H1 (cell line): ENCODE measurements around the gene UBAC1. TPM values are rescaled to one million over a fixed set of nuclear protein-coding genes. Genes with fewer than 3 reads are reported as not detected.
A peak's percentile ranks its signal among the peaks of the same experiment; 100 is the strongest.

ENCODE experiments used
- CTCF ChIA-PET: fragments of 300-600 bp; sonication (Branson Sonifier 250); formaldehyde crosslinking; loops from one replicate; lab custom pipeline; 2021; ENCODE audit not compliant: partially characterized antibody; lab: Charles Lee
- POLR2A ChIA-PET: fragments of 300-600 bp; sonication (Branson Sonifier 250); formaldehyde crosslinking; loops from one replicate; lab custom pipeline; 2021; ENCODE audit warnings: inconsistent platforms; ENCODE audit not compliant: partially characterized antibody; lab: Charles Lee
- DNase-seq, 2 experiments: peaks; one replicate each; pipeline versions ENCODE4 v3.0.0 to v3.0.0-alpha.2; 2010 to 2022; ENCODE audit warnings: low spot score in 2 of 2, low read depth in 1 of 2, mixed read lengths in 1 of 2
- FAIRE-seq: peaks from 2 replicates; lab custom pipeline; 2011; peaks lifted over from hg19 to GRCh38; lab: Jason Lieb, UNC
- H2AFZ ChIP-seq: 2 replicates; pipeline ENCODE4 v1.8.1; 2012; ENCODE audit warnings: low read length, inconsistent platforms
- H2AK5ac ChIP-seq: 2 replicates; pipeline ENCODE4 v1.6.1; 2013; ENCODE audit warnings: low read depth, low read length
- H2BK120ac ChIP-seq: replicated peaks from 2 replicates; pipeline ENCODE3; 2013; ENCODE audit warnings: low read depth, low read length, inconsistent platforms
- H2BK12ac ChIP-seq: 2 replicates; pipeline ENCODE4 v1.6.1; 2013; ENCODE audit warnings: low read depth, low read length
- H2BK15ac ChIP-seq: 2 replicates; pipeline ENCODE4 v1.6.1; 2013; ENCODE audit warnings: low read length
- H2BK20ac ChIP-seq: 2 replicates; pipeline ENCODE4 v1.6.1; 2013; ENCODE audit warnings: low read length
- H2BK5ac ChIP-seq: 2 replicates; pipeline ENCODE4 v1.6.1; 2013; ENCODE audit warnings: low read depth, low read length
- H3K14ac ChIP-seq: 2 replicates; pipeline ENCODE4 v1.6.1; 2013; ENCODE audit warnings: inconsistent platforms; ENCODE audit not compliant: insufficient read length
- H3K18ac ChIP-seq: 2 replicates; pipeline ENCODE4 v1.6.1; 2013; ENCODE audit warnings: low read length; ENCODE audit errors: extremely low read depth
- H3K23ac ChIP-seq: 2 replicates; pipeline ENCODE4 v1.6.1; 2013; ENCODE audit warnings: inconsistent platforms; ENCODE audit not compliant: insufficient read length
- H3K23me2 ChIP-seq: 2 replicates; pipeline ENCODE4 v1.6.1; 2013; ENCODE audit warnings: low read depth, low read length
- H3K27ac ChIP-seq: 2 replicates; pipeline ENCODE4 v1.6.1; 2011; ENCODE audit warnings: low read depth, low read length, inconsistent platforms
- H3K27me3 ChIP-seq, 4 experiments: replicated peaks in 1 of 4; 1 replicate in 1 of 4; 2 replicates in 3 of 4; pipeline versions ENCODE4 v1.6.1 to v1.8.1; 2011 to 2013; ENCODE audit warnings: low read length in 3 of 4, mild to moderate bottlenecking in 3 of 4, inconsistent platforms in 2 of 4, mixed read lengths in 2 of 4, moderate library complexity in 1 of 4; ENCODE audit not compliant: control insufficient read depth in 3 of 4, insufficient read depth in 3 of 4; ENCODE audit errors: extremely low read depth in 1 of 4
- H3K36me3 ChIP-seq, 4 experiments: 2 replicates each; pipeline versions ENCODE4 v1.6.1 to v1.8.1; 2011 to 2013; ENCODE audit warnings: mild to moderate bottlenecking in 4 of 4, low read length in 3 of 4, moderate library complexity in 2 of 4, control low read depth in 1 of 4, inconsistent platforms in 1 of 4; ENCODE audit not compliant: insufficient read depth in 4 of 4, control insufficient read depth in 2 of 4
- H3K4ac ChIP-seq: replicated peaks from 2 replicates; pipeline ENCODE3; 2013; ENCODE audit warnings: low read length, low read depth, mixed read lengths, inconsistent platforms; ENCODE audit not compliant: insufficient read length
- H3K4me1 ChIP-seq, 4 experiments: replicated peaks in 1 of 4; 1 replicate in 1 of 4; 2 replicates in 3 of 4; pipeline versions ENCODE4 v1.6.1 to v1.8.1; 2011 to 2013; ENCODE audit warnings: low read length in 3 of 4, inconsistent platforms in 2 of 4, mixed read lengths in 1 of 4; ENCODE audit not compliant: insufficient read depth in 4 of 4, control insufficient read depth in 3 of 4
- H3K4me2 ChIP-seq, 2 experiments: 2 replicates each; pipeline versions ENCODE4 v1.6.1 to v1.8.1; 2011 to 2013; ENCODE audit warnings: low read depth in 2 of 2, low read length in 2 of 2, control low read depth in 1 of 2, inconsistent platforms in 1 of 2, mild to moderate bottlenecking in 1 of 2; ENCODE audit not compliant: insufficient read depth in 1 of 2
- H3K4me3 ChIP-seq, 4 experiments: fragments of 200-600, 300-600 bp in 1 of 4; sonication (generic), shearing (Covaris generic), sonication (Bioruptor Twin) in 1 of 4; 2 replicates each; pipeline versions ENCODE4 v1.5.1 to v1.8.1; 2011 to 2016; ENCODE audit warnings: low read length in 4 of 4, low read depth in 3 of 4, control low read depth in 2 of 4, inconsistent platforms in 2 of 4, mild to moderate bottlenecking in 2 of 4, mixed read lengths in 1 of 4, moderate library complexity in 1 of 4; ENCODE audit not compliant: insufficient read depth in 2 of 4; ENCODE audit errors: extremely low read depth in 1 of 4
- H3K56ac ChIP-seq: replicated peaks from 2 replicates; pipeline ENCODE3; 2013; ENCODE audit warnings: low read depth, mild to moderate bottlenecking, mixed read lengths, low read length, inconsistent platforms; ENCODE audit not compliant: insufficient read length
- H3K79me1 ChIP-seq: 2 replicates; pipeline ENCODE4 v1.6.1; 2013; ENCODE audit warnings: low read depth, low read length, control low read depth
- H3K79me2 ChIP-seq, 2 experiments: 2 replicates each; pipeline versions ENCODE4 v1.6.1 to v1.8.1; 2012 to 2013; ENCODE audit warnings: low read length in 2 of 2, mild to moderate bottlenecking in 2 of 2, inconsistent platforms in 1 of 2; ENCODE audit not compliant: insufficient read depth in 2 of 2, control insufficient read depth in 1 of 2
- H3K9ac ChIP-seq, 4 experiments: replicated peaks in 1 of 4; 1 replicate in 1 of 4; 2 replicates in 3 of 4; pipeline versions ENCODE4 v1.6.1 to v1.8.1; 2011 to 2013; ENCODE audit warnings: low read depth in 3 of 4, low read length in 3 of 4, control low read depth in 2 of 4, mild to moderate bottlenecking in 2 of 4, moderate library complexity in 2 of 4, inconsistent platforms in 1 of 4; ENCODE audit errors: extremely low read depth in 1 of 4
- H3K9me3 ChIP-seq, 2 experiments: 2 replicates each; pipeline versions ENCODE4 v1.6.1 to v1.8.1; 2012 to 2013; ENCODE audit warnings: mild to moderate bottlenecking in 2 of 2, moderate library complexity in 2 of 2, control low read depth in 1 of 2, inconsistent platforms in 1 of 2, low read depth in 1 of 2, low read length in 1 of 2, mixed read lengths in 1 of 2; ENCODE audit not compliant: insufficient read depth in 2 of 2
- H4K20me1 ChIP-seq, 2 experiments: replicated peaks in 1 of 2; 2 replicates each; pipeline versions ENCODE3 to v1.8.1; 2011 to 2013; ENCODE audit warnings: inconsistent platforms in 2 of 2, low read length in 2 of 2, mild to moderate bottlenecking in 1 of 2; ENCODE audit not compliant: insufficient read depth in 2 of 2, control insufficient read depth in 1 of 2
- H4K5ac ChIP-seq: 2 replicates; pipeline ENCODE4 v1.6.1; 2013; ENCODE audit warnings: low read length, low read depth, mixed read lengths, inconsistent platforms; ENCODE audit not compliant: insufficient read length
- H4K8ac ChIP-seq: 2 replicates; pipeline ENCODE4 v1.8.0; 2013; ENCODE audit warnings: mild to moderate bottlenecking, moderate library complexity, low read length, inconsistent platforms; ENCODE audit not compliant: insufficient read depth; ENCODE audit errors: extremely low read depth
- H4K91ac ChIP-seq: replicated peaks from 2 replicates; pipeline ENCODE3; 2013; ENCODE audit warnings: low read length, mixed read lengths, inconsistent platforms; ENCODE audit not compliant: insufficient read length
- GABPA ChIP-seq: IDR thresholded peaks from 2 replicates; pipeline ENCODE4 v1.6.1; 2011; ENCODE audit warnings: mild to moderate bottlenecking, low read length, moderate library complexity, borderline replicate concordance; ENCODE audit not compliant: insufficient read depth
- HDAC6 ChIP-seq: IDR thresholded peaks from one replicate; pipeline ENCODE4 v1.7.1; 2012; ENCODE audit warnings: low read depth, mild to moderate bottlenecking, inconsistent platforms, low read length, moderate library complexity
- KDM5A ChIP-seq: fragments of 200-600 bp; IDR thresholded peaks from 2 replicates; pipeline ENCODE4 v1.7.1; 2012; ENCODE audit warnings: mild to moderate bottlenecking, low read length, inconsistent platforms, mixed read lengths
- NANOG ChIP-seq: IDR thresholded peaks from 2 replicates; pipeline ENCODE4 v1.6.1; 2011; ENCODE audit warnings: low read length, low read depth, mild to moderate bottlenecking, inconsistent platforms; ENCODE audit not compliant: insufficient read depth, poor library complexity, severe bottlenecking
- PHF8 ChIP-seq: fragments of 200-600 bp; sonication (generic); conservative IDR thresholded peaks from 2 replicates; pipeline ENCODE4 v1.7.1; 2012; ENCODE audit warnings: low read depth, mild to moderate bottlenecking, inconsistent platforms, low read length, moderate library complexity
- POLR2AphosphoS5 ChIP-seq: IDR thresholded peaks from 2 replicates; pipeline ENCODE4 v1.6.1; 2011; ENCODE audit warnings: low read depth, low read length
- SP1 ChIP-seq: IDR thresholded peaks from 2 replicates; pipeline ENCODE4 v1.6.1; 2011; ENCODE audit warnings: low read depth, low read length
- SP4 ChIP-seq: IDR thresholded peaks from 2 replicates; pipeline ENCODE4 v1.6.1; 2012; ENCODE audit warnings: low read length, inconsistent platforms
- TAF1 ChIP-seq: IDR thresholded peaks from 2 replicates; pipeline ENCODE4 v1.6.1; 2011; ENCODE audit warnings: mild to moderate bottlenecking, low read depth, low read length
- TBP ChIP-seq: IDR thresholded peaks from 2 replicates; pipeline ENCODE4 v1.6.1; 2011; ENCODE audit warnings: low read depth, low read length, improper control_type of control experiment
- WGBS, 2 experiments: shearing (Covaris generic) in 1 of 2; methylation state at CpG; one replicate each; pipeline versions ENCODE4 v1.1.6 to v1.1.7; 2013 to 2015; ENCODE audit warnings: low lambda C conversion rate in 2 of 2, mixed read lengths in 2 of 2, inconsistent platforms in 1 of 2, low coverage in 1 of 2, missing lambda C conversion rate in 1 of 2; ENCODE audit not compliant: insufficient replicate concordance in 2 of 2, insufficient coverage in 1 of 2, insufficient read length in 1 of 2; ENCODE audit errors: extremely low coverage in 1 of 2, missing lambda C conversion rate in 1 of 2; 5-methylcytosine and 5-hydroxymethylcytosine counted together
- polyA plus RNA-seq, 7 experiments: library from polyadenylated mRNA; depleted of rRNA in 3 of 7; stranded (reverse) in 5 of 7; unstranded in 2 of 7; fragments of >200 nt in 5 of 7; fragments of 200-250 nt in 2 of 7; gene quantifications; 1 replicate in 5 of 7; 2 replicates in 1 of 7; 4 replicates in 1 of 7; pipeline versions ENCODE4 v1.2.1 to v1.2.3, GENCODE V29; 2011 to 2013; ENCODE audit warnings: missing spikeins in 2 of 7, mixed read lengths in 2 of 7
- total RNA-seq: library from RNA; stranded (reverse); fragmentation: NEBNext Ultra II Directional; extraction: Animal tissue kit (Norgen Biotek cat#: 25700); gene quantifications from 2 replicates; pipeline ENCODE4 v1.2.1, GENCODE V29; 2021
- TF ChIP-seq, protein P1 (sequence below), 3 experiments: IDR thresholded peaks; 1 replicate in 2 of 3; 2 replicates in 1 of 3; pipeline versions ENCODE4 v1.5.1 to v1.6.1; 2011; ENCODE audit warnings: low read length in 3 of 3, mild to moderate bottlenecking in 3 of 3, inconsistent platforms in 2 of 3, low read depth in 1 of 3, moderate library complexity in 1 of 3; ENCODE audit not compliant: insufficient read depth in 1 of 3; ENCODE audit errors: control extremely low read depth in 1 of 3

Gene UBAC1
- total and polyA plus RNA-seq, 2 of the 8 experiments (the other 6 are each of a cell fraction or from before 2014, with no cell fraction given), result 59.3 to 85.2 TPM

DNA sequence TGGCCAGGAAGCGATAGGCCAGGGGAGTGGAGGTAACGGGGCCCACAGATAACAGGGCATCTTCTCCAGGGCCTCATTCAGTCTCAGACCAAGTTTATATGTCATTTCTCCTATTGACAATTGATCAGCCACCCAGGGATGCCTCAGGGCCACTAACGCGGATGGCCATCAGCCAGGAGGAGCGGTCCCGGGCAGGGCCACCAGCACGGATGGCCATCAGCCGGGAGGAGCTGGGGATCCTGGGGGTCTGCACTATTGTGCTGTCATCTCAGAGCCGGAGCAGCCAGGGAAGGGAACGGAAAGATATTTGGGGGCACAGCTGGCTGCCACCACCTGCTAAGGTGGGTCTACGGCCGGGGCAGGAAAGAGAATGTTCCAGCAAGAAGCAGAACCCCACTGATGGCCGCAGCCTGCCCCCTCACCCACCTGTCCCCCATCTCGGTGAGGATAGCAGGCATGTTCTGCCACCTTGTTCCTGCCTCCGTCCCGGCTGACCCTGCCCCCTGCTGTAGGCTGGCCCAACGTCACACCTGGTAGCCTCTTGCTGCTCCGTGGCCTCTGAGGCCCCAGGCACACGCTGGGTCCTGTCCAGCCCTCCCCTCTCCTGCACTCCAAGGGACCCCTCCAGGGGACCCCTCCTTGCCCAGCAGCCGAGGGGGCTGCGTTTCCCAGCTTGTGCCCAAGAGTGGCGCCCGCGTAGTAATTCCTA, 21.5 kb upstream of the UBAC1 start:
- no peaks in the 10 kb centered on the region for H3K79me2 ChIP-seq
- H2BK15ac ChIP-seq, result 0 out of 2 replicates have a peak overlapping the region, but pooled peaks have one; percentile 61
- H2AK5ac ChIP-seq, result no peak overlapping the region
- H4K20me1 ChIP-seq, result no peaks in the 10 kb centered on the region
- H4K91ac ChIP-seq, result no peak overlapping the region
- H3K27ac ChIP-seq, result no peak overlapping the region
- DNase-seq (no peak), FAIRE-seq (no peak)
- ChIA-PET POLR2A (no interaction called here), CTCF (interaction anchor here (0.6 to 2.9 kb wide), 4 partner anchors 9 to 105 kb away, joined by 3 to 17 read pairs (median 6); no protein-coding TSS in a partner anchor)
- H2AFZ ChIP-seq, result no peak overlapping the region
- no peak overlapping the region for H2BK120ac ChIP-seq
- no peak overlapping the region for H4K5ac ChIP-seq
- H3K4me2 ChIP-seq, result no peak overlapping the region
- no peak overlapping the region for H4K8ac ChIP-seq
- H3K9me3 ChIP-seq, result no peaks in the 10 kb centered on the region
- H3K56ac ChIP-seq, result no peak overlapping the region
- H3K4ac ChIP-seq, result no peak overlapping the region
- H3K14ac ChIP-seq, result no peak overlapping the region
- H3K9ac ChIP-seq, result no peak overlapping the region
- H3K27me3 ChIP-seq, result no peaks in the 10 kb centered on the region
- H2BK5ac ChIP-seq, result no peak overlapping the region
- H3K79me1 ChIP-seq, result no peaks in the 10 kb centered on the region
- H3K23me2 ChIP-seq, result no peaks in the 10 kb centered on the region
- no peak overlapping the region for H3K4me3 ChIP-seq
- no peak overlapping the region for H3K18ac ChIP-seq
- H2BK20ac ChIP-seq, result no peak overlapping the region
- no peaks in the 10 kb centered on the region for H3K36me3 ChIP-seq
- H3K4me1 ChIP-seq, result peaks cover 0 to 3% (median 0%) of the 10 kb centered on the region in 4 experiments; a peak in 1 of 7 replicates
- H3K23ac ChIP-seq, result no peak overlapping the region
- peak overlapping the region; percentile 60; the same call in 1 of the 2 replicates for H2BK12ac ChIP-seq
- 88% methylated on average over 24 of the region's 24 CpGs; no CpG with 5 or more reads in 1 of the 2 experiments for WGBS, 2 experiments
- no peak for TF ChIP-seq TBP
- no peak for TF ChIP-seq SP1
- TF ChIP-seq KDM5A, result no peak
- TF ChIP-seq NANOG, result no peak
- no peak for TF ChIP-seq POLR2AphosphoS5
- TF ChIP-seq TAF1, result no peak
- TF ChIP-seq HDAC6, result no peak
- TF ChIP-seq, protein P1, sequence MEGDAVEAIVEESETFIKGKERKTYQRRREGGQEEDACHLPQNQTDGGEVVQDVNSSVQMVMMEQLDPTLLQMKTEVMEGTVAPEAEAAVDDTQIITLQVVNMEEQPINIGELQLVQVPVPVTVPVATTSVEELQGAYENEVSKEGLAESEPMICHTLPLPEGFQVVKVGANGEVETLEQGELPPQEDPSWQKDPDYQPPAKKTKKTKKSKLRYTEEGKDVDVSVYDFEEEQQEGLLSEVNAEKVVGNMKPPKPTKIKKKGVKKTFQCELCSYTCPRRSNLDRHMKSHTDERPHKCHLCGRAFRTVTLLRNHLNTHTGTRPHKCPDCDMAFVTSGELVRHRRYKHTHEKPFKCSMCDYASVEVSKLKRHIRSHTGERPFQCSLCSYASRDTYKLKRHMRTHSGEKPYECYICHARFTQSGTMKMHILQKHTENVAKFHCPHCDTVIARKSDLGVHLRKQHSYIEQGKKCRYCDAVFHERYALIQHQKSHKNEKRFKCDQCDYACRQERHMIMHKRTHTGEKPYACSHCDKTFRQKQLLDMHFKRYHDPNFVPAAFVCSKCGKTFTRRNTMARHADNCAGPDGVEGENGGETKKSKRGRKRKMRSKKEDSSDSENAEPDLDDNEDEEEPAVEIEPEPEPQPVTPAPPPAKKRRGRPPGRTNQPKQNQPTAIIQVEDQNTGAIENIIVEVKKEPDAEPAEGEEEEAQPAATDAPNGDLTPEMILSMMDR (IDR thresholded peaks at IDR 0.05; ENCODE audit: control extremely low read depth in 1 of 3, insufficient read depth in 1 of 3, low read depth in 1 of 3, low read length in 3 of 3), result no peak
- TF ChIP-seq SP4, result no peak
- TF ChIP-seq PHF8, result no peak
- TF ChIP-seq GABPA, result no peak
